Neural progenitor cell (in vitro differentiated cells): ENCODE measurements around the gene PRSS35. TPM values are rescaled to one million over a fixed set of nuclear protein-coding genes. Genes with fewer than 3 reads are reported as not detected.
A peak's percentile ranks its signal among the peaks of the same experiment; 100 is the strongest.

Experiments used
- DNase-seq: peaks from one replicate; pipeline ENCODE4 v3.0.0-alpha.2; 2016; ENCODE audit warnings: low spot score
- H2AFZ ChIP-seq: fragments of 200-600 bp; sonication (generic); replicated peaks from 2 replicates; pipeline ENCODE4 v1.6.1; 2016; ENCODE audit warnings: antibody characterized with exemption
- H3F3A ChIP-seq: fragments of 200-600 bp; sonication (generic); 2 replicates; pipeline ENCODE4 v1.6.1; 2016; ENCODE audit warnings: antibody characterized with exemption, low read depth
- H3K27ac ChIP-seq: fragments of 200-600 bp; sonication (generic); 2 replicates; pipeline ENCODE4 v1.5.1; 2016; ENCODE audit warnings: mild to moderate bottlenecking
- H3K27me3 ChIP-seq: fragments of 200-600 bp; sonication (generic); 2 replicates; pipeline ENCODE4 v1.6.1; 2016; ENCODE audit warnings: mild to moderate bottlenecking, moderate library complexity
- H3K36me3 ChIP-seq: fragments of 200-600 bp; sonication (generic); 2 replicates; pipeline ENCODE4 v1.5.1; 2016
- H3K4me1 ChIP-seq: fragments of 200-600 bp; sonication (generic); 2 replicates; pipeline ENCODE4 v1.6.1; 2016; ENCODE audit warnings: mixed run types
- H3K4me2 ChIP-seq: fragments of 200-600 bp; sonication (generic); 2 replicates; pipeline ENCODE4 v1.6.1; 2016
- H3K4me3 ChIP-seq: fragments of 200-600 bp; sonication (generic); 2 replicates; pipeline ENCODE4 v1.5.1; 2016
- H3K79me2 ChIP-seq: fragments of 200-600 bp; sonication (generic); 2 replicates; pipeline ENCODE4 v1.6.1; 2016; ENCODE audit warnings: low read depth
- H3K9ac ChIP-seq: fragments of 200-600 bp; sonication (generic); 2 replicates; pipeline ENCODE4 v1.6.1; 2016
- H3K9me3 ChIP-seq: fragments of 200-600 bp; sonication (generic); 2 replicates; pipeline ENCODE4 v1.5.1; 2016; ENCODE audit warnings: low read depth
- H4K20me1 ChIP-seq: fragments of 200-600 bp; sonication (generic); 2 replicates; pipeline ENCODE4 v1.6.1; 2016; ENCODE audit warnings: low read depth
- H3K27ac Mint-ChIP-seq: 3 replicates; pipeline ENCODE4 v1.8.0; 2021; ENCODE audit warnings: mixed read lengths
- H3K27me3 Mint-ChIP-seq: 2 replicates; pipeline ENCODE4 v1.8.0; 2022; ENCODE audit warnings: low read depth, mild to moderate bottlenecking, inconsistent platforms, moderate library complexity, mixed read lengths; ENCODE audit not compliant: insufficient read depth
- H3K36me3 Mint-ChIP-seq: 3 replicates; pipeline ENCODE4 v1.8.0; 2021; ENCODE audit warnings: mixed read lengths
- H3K4me1 Mint-ChIP-seq: 3 replicates; pipeline ENCODE4 v1.8.0; 2021; ENCODE audit warnings: mixed read lengths
- H3K4me3 Mint-ChIP-seq: 3 replicates; pipeline ENCODE4 v1.8.0; 2021; ENCODE audit warnings: mild to moderate bottlenecking, moderate library complexity, mixed read lengths
- H3K9me3 Mint-ChIP-seq: 3 replicates; pipeline ENCODE4 v1.8.0; 2020; ENCODE audit warnings: mixed read lengths
- CTCF ChIP-seq: fragments of 200-600 bp; sonication (generic); IDR thresholded peaks from 2 replicates; pipeline ENCODE4 v1.5.1; 2017; ENCODE audit warnings: antibody characterized with exemption, mild to moderate bottlenecking
- EZH2 ChIP-seq: fragments of 200-600 bp; sonication (generic); IDR thresholded peaks from 2 replicates; pipeline ENCODE4 v1.6.1; 2017; ENCODE audit warnings: antibody characterized with exemption, mild to moderate bottlenecking, moderate library complexity
- EZH2phosphoT487 ChIP-seq: fragments of 200-600 bp; sonication (generic); IDR thresholded peaks from 2 replicates; pipeline ENCODE4 v1.6.1; 2017; ENCODE audit warnings: antibody characterized with exemption
- total RNA-seq: library from RNA; depleted of rRNA; stranded (reverse); fragments of >200 nt; gene quantifications from 2 replicates; pipeline ENCODE4 v1.2.3, GENCODE V29; 2015; ENCODE audit warnings: low replicate concordance

PRSS35 gene
- total RNA-seq, 1 donor from 2014 or later: 4.5 TPM

GRCh38 chr6:83490217-83490807 lies 22.0 kb upstream of the PRSS35 start:
- H2AFZ ChIP-seq: no peak overlapping the region
- H3K36me3 Mint-ChIP-seq: no peaks in the 10 kb centered on the region
- peak; percentile 86 for DNase-seq
- H3K4me3 Mint-ChIP-seq: no peak overlapping the region
- peaks cover 35% of the 10 kb centered on the region for H3F3A ChIP-seq
- peaks cover 9% of the 10 kb centered on the region for H3K4me1 Mint-ChIP-seq
- no peak overlapping the region for H3K4me3 ChIP-seq
- no peak overlapping the region for H3K9ac ChIP-seq
- peaks cover 19% of the 10 kb centered on the region for H3K4me1 ChIP-seq
- H3K27ac Mint-ChIP-seq: no peak overlapping the region
- H3K27me3 ChIP-seq: no peaks in the 10 kb centered on the region
- peaks cover 6% of the 10 kb centered on the region for H3K27me3 Mint-ChIP-seq
- H3K79me2 ChIP-seq: no peaks in the 10 kb centered on the region
- TF ChIP-seq EZH2phosphoT487 (no peak), CTCF (no peak), EZH2 (no peak)
- H3K36me3 ChIP-seq: no peaks in the 10 kb centered on the region
- peak overlapping the region; percentile 15 for H3K4me2 ChIP-seq
- no peaks in the 10 kb centered on the region for H4K20me1 ChIP-seq
- H3K9me3 Mint-ChIP-seq: no peaks in the 10 kb centered on the region
- no peaks in the 10 kb centered on the region for H3K9me3 ChIP-seq
- H3K27ac ChIP-seq: peak overlapping the region; percentile 85

GRCh38 chr6:83505356-83505755 lies 7.0 kb upstream of the PRSS35 start:
- H3K9ac ChIP-seq: no peak overlapping the region
- H3K27me3 ChIP-seq: no peaks in the 10 kb centered on the region
- no peaks in the 10 kb centered on the region for H3F3A ChIP-seq
- Mint-ChIP-seq H3K4me3 (no peak overlapping the region), H3K36me3 (no peaks in the 10 kb centered on the region), H3K9me3 (no peaks in the 10 kb centered on the region), H3K4me1 (peaks cover 8% of the 10 kb centered on the region), H3K27me3 (no peaks in the 10 kb centered on the region), H3K27ac (no peak overlapping the region)
- H3K9me3 ChIP-seq: no peaks in the 10 kb centered on the region
- H2AFZ ChIP-seq: peak overlapping the region; percentile 70
- H3K4me1 ChIP-seq: peaks cover 16% of the 10 kb centered on the region
- H3K36me3 ChIP-seq: no peaks in the 10 kb centered on the region
- peak; percentile 71 for DNase-seq
- TF ChIP-seq CTCF (no peak), EZH2phosphoT487 (no peak), EZH2 (no peak)
- peak overlapping the region; percentile 14 for H3K4me3 ChIP-seq
- H4K20me1 ChIP-seq: no peaks in the 10 kb centered on the region
- peak overlapping the region; percentile 39 for H3K4me2 ChIP-seq
- no peak overlapping the region for H3K27ac ChIP-seq
- no peaks in the 10 kb centered on the region for H3K79me2 ChIP-seq

- Mint-ChIP-seq H3K27ac (no peak overlapping the region), H3K4me1 (peaks cover 19% of the 10 kb centered on the region), H3K36me3 (no peaks in the 10 kb centered on the region), H3K9me3 (no peaks in the 10 kb centered on the region), H3K4me3 (no peak overlapping the region), H3K27me3 (no peaks in the 10 kb centered on the region)
- TF ChIP-seq EZH2phosphoT487: no peak
- TF ChIP-seq CTCF: no peak
- TF ChIP-seq EZH2: no peak
- H3K9me3 ChIP-seq: no peaks in the 10 kb centered on the region
- no peaks in the 10 kb centered on the region for H3K36me3 ChIP-seq
- H4K20me1 ChIP-seq: no peaks in the 10 kb centered on the region
- peaks cover 12% of the 10 kb centered on the region for H3F3A ChIP-seq
- H2AFZ ChIP-seq: no peak overlapping the region
- no peak overlapping the region for H3K27ac ChIP-seq
- DNase-seq: no peak
- H3K9ac ChIP-seq: no peak overlapping the region
- H3K79me2 ChIP-seq: no peaks in the 10 kb centered on the region
- no peak overlapping the region for H3K4me3 ChIP-seq
- peaks cover 33% of the 10 kb centered on the region for H3K4me1 ChIP-seq
- peaks cover 13% of the 10 kb centered on the region for H3K27me3 ChIP-seq
- no peak overlapping the region for H3K4me2 ChIP-seq
These were observed 2.9 kb upstream of the PRSS35 start for GRCh38 chr6:83509441-83509840.
